Testis (tissue), 3 donors: ENCODE data around the gene SDHA. TPM values are rescaled to one million over a fixed set of nuclear protein-coding genes. Genes with fewer than 3 reads are reported as not detected.
"Not testable (repeated sequence)": the region's sequence is repeated elsewhere in the genome, so short reads cannot be mapped to it uniquely, and the experiment has no call there.

Experiments used
- DNase-seq: peaks from one replicate; pipeline ENCODE4 v3.0.0-alpha.2; 2019
- H3K27ac ChIP-seq, 2 donors: fragments of 200-600 bp; sonication (generic); one replicate each; pipeline ENCODE4 v1.5.1; 2019
- H3K27me3 ChIP-seq: fragments of 200-600 bp; sonication (generic); one replicate; pipeline ENCODE4 v1.5.1; 2019
- H3K36me3 ChIP-seq: fragments of 200-600 bp; sonication (generic); one replicate; pipeline ENCODE4 v1.5.1; 2017; ENCODE audit warnings: low read depth; ENCODE audit errors: missing control alignments
- H3K4me1 ChIP-seq: fragments of 200-600 bp; sonication (generic); one replicate; pipeline ENCODE4 v1.5.1; 2019
- H3K4me3 ChIP-seq, 2 donors: fragments of 200-600 bp; sonication (generic); one replicate each; pipeline ENCODE4 v1.5.1; 2017 to 2019
- H3K9me3 ChIP-seq: fragments of 200-600 bp; sonication (generic); one replicate; pipeline ENCODE4 v1.5.1; 2017
- CTCF ChIP-seq, 3 experiments: fragments of 450-650 bp in 2 of 3; fragments of 200-600 bp in 1 of 3; sonication (generic) in 1 of 3; IDR thresholded peaks; one replicate each; pipeline ENCODE4 v1.5.1; 2016 to 2019; ENCODE audit warnings: antibody characterized with exemption in 3 of 3, mild to moderate bottlenecking in 2 of 3, moderate library complexity in 1 of 3
- POLR2A ChIP-seq: fragments of 450-650 bp; IDR thresholded peaks from one replicate; pipeline ENCODE4 v1.6.1; 2017; ENCODE audit warnings: antibody characterized with exemption, mild to moderate bottlenecking, moderate library complexity
- WGBS, 2 donors: methylation state at CpG; one replicate each; pipeline ENCODE4 v1.1.5; 2018; 5-methylcytosine and 5-hydroxymethylcytosine counted together
- intact Hi-C: fragments of 100-400 bp; cut with DNase I; formaldehyde crosslinking; loops from one replicate; pipeline ENCODE4 v1.15.1; 2023; ENCODE audit warnings: low total_unique reads
- polyA plus RNA-seq: library from polyadenylated mRNA; stranded (reverse); fragments of 350-450 nt; fragmentation: Illumina TruSeq; extraction: RNeasy Lipid Tissue Mini Kit (QIAGEN cat#74804); gene quantifications from one replicate; pipeline ENCODE4 v1.2.3, GENCODE V29; 2014; ENCODE audit warnings: low read depth, low replicate concordance; ENCODE audit not compliant: insufficient read depth
- total RNA-seq, 2 donors: library from RNA; depleted of rRNA; stranded (reverse); fragments of >200 nt; gene quantifications; one replicate each; pipeline ENCODE4 v1.2.3, GENCODE V29; 2016

Gene SDHA
- total and polyA plus RNA-seq, 3 donors from 2014 or later = 96.9 to 195 (median 107) TPM

DNA sequence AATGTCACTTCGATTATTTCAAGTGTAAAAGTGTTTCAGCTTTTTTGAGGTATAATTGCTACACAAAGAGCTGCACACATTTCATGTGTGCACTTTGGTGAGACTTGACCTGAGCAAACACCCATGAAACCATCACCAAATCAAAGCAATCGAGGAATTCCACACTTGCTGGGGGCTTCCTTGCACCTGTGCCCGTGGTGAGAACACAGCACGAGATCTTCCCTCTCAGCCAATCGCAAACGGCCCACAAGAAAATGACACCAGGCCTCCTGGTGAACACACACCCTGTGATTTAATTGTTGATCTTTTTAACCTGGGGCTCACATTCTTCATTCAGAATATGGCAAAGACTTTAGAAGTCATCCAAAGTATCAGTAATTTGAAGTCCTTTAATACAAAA is 79.3 kb downstream of the SDHA start:
- H3K27ac ChIP-seq, intact Hi-C loops, DNase-seq, H3K4me3 ChIP-seq, H3K4me1 ChIP-seq, H3K27me3 ChIP-seq, H3K36me3 ChIP-seq, H3K9me3 ChIP-seq: not testable (repeated sequence)
- WGBS, 2 donors = 85 to 86% methylated on average over 6 of the region's 6 CpGs

DNA sequence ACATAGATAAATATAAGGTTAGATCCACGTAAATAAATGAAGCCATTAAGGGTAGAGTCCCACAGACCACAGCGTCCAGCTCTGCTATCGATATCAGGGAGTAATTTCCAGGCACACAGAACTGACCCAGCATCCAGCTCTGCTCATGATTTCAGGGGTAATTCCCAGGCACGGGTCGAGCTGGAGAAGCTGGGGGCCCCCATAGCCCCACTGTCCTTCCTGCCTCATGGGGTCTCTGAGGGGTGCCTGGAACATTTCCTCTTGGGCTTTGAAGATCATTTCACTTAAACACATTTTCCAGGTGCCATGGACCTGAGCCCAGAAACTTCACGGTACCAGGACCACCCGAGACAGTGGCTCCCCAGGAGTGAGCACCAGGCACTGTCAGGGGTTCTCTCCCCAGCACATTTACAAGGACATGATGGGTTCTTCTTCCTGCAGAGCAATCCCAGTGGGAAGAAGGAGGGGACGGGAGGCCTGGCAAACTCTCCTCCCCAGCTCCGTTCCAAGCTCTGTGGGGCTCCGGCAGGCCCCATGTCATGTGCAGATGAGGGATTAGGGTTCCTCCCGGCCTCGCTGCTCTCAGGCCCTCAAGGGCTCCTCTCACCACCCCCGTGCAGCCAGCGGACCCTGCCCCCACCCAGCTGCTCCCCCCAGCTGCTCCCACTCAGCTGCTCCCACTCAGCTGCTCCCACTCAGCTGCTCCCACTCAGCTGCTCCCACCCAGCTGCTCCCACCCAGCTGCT is 80.0 kb downstream of the SDHA start:
- H3K27me3 ChIP-seq, H3K27ac ChIP-seq, H3K36me3 ChIP-seq, H3K9me3 ChIP-seq, DNase-seq, H3K4me1 ChIP-seq, intact Hi-C loops, H3K4me3 ChIP-seq: not testable (repeated sequence)
- WGBS, 2 donors = 75 to 77% methylated on average over 5 to 14 of the region's 14 CpGs

DNA sequence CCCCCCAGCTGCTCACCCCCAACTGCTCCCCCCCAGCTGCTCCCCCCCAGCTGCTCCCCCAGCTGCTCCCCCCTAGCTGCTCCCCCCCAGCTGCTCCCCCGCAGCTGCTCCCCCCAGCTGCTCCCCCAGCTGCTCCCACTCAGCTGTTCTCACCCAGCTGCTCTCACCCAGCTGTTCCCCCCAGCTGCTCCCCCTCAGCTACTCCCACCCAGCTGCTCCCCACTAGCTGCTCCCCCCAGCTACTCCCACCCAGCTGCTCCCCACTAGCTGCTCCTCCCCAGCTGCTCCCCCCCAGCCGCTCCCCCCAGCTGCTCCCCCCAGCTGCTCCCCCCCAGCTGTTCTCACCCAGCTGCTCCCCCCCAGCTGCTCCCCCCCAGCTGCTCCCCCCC is 80.6 kb downstream of the SDHA start:
- no peaks in the 10 kb centered on the region for H3K27me3 ChIP-seq
- H3K36me3 ChIP-seq = no peaks in the 10 kb centered on the region
- TF ChIP-seq CTCF (IDR thresholded peaks at IDR 0.05) (no peak), POLR2A (no peak)
- no CpG with 5 or more reads among the region's 2 CpGs for WGBS, 2 donors
- intact Hi-C loops = no loop called here
- no peak for DNase-seq
- no peak overlapping the region for H3K4me3 ChIP-seq
- H3K4me1 ChIP-seq = no peaks in the 10 kb centered on the region
- no peak overlapping the region for H3K27ac ChIP-seq
- no peaks in the 10 kb centered on the region for H3K9me3 ChIP-seq

- 63 to 70% methylated on average over 2 to 5 of the region's 5 CpGs for WGBS, 2 donors
- H3K4me3 ChIP-seq, H3K9me3 ChIP-seq, H3K36me3 ChIP-seq, DNase-seq, H3K4me1 ChIP-seq, H3K27ac ChIP-seq, intact Hi-C loops, H3K27me3 ChIP-seq: not testable (repeated sequence)
Observed at GRCh38 chr5:299921-300320, 81.8 kb downstream of the SDHA start.

DNA sequence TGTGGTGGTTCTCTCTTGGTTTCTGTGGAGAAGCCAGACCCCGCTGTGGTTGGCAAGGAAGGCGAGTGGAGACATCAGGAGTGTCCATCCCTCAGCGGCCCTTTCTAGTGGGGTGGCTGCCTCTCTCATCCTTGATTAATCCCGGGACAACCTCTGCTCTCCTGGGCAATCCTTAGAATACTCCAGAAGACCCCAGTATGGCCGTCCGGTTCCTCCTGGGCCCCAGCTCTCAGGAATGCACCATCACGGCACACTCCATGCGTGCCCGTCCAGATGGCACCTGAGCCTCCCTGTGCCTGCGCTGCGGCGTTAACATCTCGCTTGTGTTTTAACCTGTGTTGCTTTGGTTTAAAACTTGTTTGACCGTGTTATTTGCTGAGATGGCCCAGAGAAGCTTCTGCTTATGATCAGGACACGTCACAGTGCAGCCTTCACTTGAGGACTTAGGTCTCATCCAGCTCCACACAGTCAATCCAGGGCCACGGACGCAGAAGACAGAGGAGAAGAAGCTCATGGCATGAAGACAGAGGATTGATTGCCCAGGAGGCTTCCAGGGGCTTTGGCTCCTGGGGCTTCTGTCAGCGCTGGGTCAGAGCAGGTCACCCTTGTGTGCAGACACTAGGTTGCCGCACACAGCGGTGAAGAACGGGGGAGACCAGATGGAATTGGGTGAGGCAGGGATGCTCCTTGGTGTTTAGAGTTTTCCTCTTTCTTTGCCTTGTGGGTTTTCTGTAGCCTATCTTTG is 82.7 kb downstream of the SDHA start:
- 92% methylated on average over 18 to 21 of the region's 21 CpGs for WGBS, 2 donors
- H3K27me3 ChIP-seq, DNase-seq, H3K4me1 ChIP-seq, H3K9me3 ChIP-seq, H3K36me3 ChIP-seq, H3K4me3 ChIP-seq, H3K27ac ChIP-seq, intact Hi-C loops: not testable (repeated sequence)

DNA sequence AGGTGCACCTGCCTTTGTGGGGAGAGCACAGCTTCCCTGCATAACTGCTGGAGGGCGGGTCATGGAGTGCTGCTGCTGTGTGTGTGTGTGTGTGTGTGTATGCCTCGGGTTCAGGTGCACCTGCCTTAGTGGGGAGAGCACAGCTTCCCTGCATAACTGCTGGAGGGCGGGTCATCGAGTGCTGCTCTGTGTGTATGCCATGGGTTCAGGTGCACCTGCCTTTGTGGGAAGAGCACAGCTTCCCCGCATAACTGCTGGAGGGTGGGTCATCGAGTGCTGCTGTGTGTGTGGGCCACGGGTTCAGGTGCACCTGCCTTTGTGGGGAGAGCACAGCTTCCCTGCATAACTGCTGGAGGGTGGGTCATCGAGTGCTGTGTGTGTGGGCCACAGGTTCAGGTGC is 84.3 kb downstream of the SDHA start:
- intact Hi-C loops, H3K36me3 ChIP-seq, H3K27me3 ChIP-seq, H3K4me3 ChIP-seq, H3K9me3 ChIP-seq, H3K27ac ChIP-seq, H3K4me1 ChIP-seq: not testable (repeated sequence)
- 85 to 89% methylated on average over 6 to 8 of the region's 8 CpGs for WGBS, 2 donors
- peak; percentile 4 for DNase-seq

GRCh38 chr5:302966-303365 is 84.8 kb downstream of the SDHA start:
- 81 to 82% methylated on average over 8 of the region's 8 CpGs for WGBS, 2 donors

GRCh38 chr5:303741-304140 is 85.6 kb downstream of the SDHA start:
- 60 to 77% methylated on average over 5 to 8 of the region's 8 CpGs for WGBS, 2 donors
- H3K36me3 ChIP-seq, H3K4me1 ChIP-seq, H3K4me3 ChIP-seq, intact Hi-C loops, H3K27ac ChIP-seq, H3K27me3 ChIP-seq, H3K9me3 ChIP-seq: not testable (repeated sequence)
- DNase-seq = peak; percentile 23

More at GRCh38 chr5:302966-303365, 84.8 kb downstream of the SDHA start:
- no peak overlapping the region for H3K27ac ChIP-seq
- H3K9me3 ChIP-seq = no peaks in the 10 kb centered on the region
- H3K36me3 ChIP-seq = no peaks in the 10 kb centered on the region
- TF ChIP-seq CTCF (IDR thresholded peaks at IDR 0.05) (no peak), POLR2A (no peak)
- intact Hi-C loops = no loop called here
- peaks cover 4% of the 10 kb centered on the region for H3K4me1 ChIP-seq
- H3K4me3 ChIP-seq = no peak overlapping the region
- H3K27me3 ChIP-seq = no peaks in the 10 kb centered on the region
- DNase-seq = no peak
